RPMI8226 (cell line): Measurements from ENCODE around the gene STH.
"Not testable (repeated sequence)": the region's sequence is repeated elsewhere in the genome, so short reads cannot be mapped to it uniquely, and the experiment has no call there.

ENCODE experiments used
- DNase-seq: peaks from one replicate; pipeline ENCODE4 v3.0.0-alpha.2; 2015

STH gene

DNA sequence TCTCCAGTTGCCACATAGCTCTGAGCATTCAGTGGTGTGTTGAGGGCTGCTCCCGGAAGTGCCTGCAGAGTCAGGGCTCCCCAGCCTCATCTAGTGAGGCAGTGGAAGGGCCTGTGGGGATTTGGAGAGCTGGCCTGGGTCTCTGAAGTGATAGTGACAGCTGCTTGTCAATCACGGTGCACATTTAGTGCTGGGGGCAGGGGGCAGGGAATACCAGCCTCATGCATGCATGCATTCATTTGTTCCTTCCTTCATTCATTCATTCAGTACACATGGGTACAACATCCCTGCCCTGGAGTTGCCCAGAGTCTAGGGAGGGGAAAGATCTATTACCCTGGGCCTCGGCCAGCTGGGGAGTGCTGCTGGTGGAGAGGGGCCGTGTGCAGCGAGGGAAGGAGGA lies 11.3 kb upstream of the STH start:
- DNase-seq, result no peak

DNA sequence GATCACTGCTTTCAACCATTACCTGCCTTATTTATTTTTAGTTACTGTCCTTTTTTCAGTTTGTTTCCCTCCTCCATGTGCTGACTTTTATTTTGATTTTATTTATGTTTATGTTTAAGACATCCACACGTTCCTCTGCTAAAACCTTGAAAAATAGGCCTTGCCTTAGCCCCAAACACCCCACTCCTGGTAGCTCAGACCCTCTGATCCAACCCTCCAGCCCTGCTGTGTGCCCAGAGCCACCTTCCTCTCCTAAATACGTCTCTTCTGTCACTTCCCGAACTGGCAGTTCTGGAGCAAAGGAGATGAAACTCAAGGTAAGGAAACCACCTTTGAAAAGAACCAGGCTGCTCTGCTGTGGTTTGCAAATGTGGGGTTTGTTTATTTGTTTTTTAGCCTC lies 9.3 kb upstream of the STH start:
- no peak for DNase-seq

DNA sequence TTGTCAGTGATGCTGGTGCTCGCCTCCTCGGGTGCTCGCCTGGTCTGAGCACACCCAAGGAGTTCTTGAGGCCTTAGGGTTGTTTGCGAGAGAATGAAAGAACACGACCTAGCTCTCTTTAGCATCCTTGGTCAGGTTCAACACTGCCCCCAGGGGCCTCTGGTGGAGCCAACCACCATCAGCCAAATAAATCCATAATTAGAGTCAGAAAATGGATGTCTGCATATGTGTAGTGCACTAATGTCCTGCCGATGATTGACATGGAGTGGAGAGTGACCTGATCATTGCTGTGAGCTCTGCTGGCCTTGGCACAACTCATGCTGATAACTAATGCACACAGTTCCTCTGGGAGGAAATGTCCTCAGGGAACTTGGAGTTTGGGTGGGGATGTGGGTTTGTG lies 8.2 kb upstream of the STH start:
- DNase-seq, result no peak

DNA sequence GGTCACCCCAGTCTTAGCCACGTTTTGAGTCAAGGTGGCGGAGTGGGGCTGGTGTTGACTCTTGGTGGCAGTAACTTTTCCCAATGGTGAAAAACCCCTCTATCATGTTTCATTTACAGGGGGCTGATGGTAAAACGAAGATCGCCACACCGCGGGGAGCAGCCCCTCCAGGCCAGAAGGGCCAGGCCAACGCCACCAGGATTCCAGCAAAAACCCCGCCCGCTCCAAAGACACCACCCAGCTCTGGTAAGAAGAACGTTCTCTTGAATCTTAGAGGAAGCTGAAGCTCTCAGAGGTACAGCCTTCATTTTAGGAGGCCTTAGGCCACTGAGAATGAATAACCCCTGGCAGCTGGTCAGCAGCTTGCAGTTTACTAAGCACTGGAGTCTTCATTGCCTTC lies 7.7 kb upstream of the STH start:
- DNase-seq, result no peak

DNA sequence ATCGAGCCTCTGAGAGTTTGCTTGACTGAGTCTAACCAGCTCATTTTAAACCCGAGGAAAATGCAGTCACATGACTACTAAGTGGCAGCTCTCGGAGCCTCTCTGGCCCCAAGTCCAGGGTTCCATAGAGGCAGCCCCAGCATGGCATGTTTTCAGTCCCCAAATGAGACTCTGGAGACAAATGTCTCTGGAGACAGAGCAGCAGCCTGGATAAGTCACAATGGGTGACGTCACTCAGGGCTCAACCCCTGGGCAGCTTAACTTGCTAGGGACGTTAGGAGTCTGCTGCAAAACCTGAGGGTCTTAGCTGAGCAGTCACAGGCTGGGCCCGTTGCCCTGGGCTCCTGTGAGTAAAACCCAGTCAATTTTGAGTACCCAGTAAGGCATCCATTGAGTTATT lies 6.9 kb upstream of the STH start:
- no peak for DNase-seq

DNA sequence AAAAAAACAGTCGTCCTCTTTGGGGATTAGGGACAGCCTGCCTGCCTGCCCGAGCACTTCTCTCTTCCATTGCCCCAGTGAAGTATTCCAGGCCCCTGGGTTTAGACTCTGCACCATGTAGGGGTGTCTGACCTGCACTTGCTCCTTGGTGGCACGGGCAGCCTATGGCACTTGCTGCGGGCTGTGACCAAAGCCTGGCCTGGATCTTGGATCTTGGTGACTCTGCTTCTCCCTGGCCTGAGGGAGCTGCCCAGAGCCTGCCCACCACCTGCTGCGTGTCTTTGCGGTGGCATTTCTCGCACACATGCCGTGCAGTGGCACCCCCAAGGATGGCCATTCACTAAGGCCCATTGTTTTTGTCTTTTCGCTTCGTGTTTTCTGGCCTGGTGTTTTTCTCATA lies 6.1 kb upstream of the STH start:
- no peak for DNase-seq

DNA sequence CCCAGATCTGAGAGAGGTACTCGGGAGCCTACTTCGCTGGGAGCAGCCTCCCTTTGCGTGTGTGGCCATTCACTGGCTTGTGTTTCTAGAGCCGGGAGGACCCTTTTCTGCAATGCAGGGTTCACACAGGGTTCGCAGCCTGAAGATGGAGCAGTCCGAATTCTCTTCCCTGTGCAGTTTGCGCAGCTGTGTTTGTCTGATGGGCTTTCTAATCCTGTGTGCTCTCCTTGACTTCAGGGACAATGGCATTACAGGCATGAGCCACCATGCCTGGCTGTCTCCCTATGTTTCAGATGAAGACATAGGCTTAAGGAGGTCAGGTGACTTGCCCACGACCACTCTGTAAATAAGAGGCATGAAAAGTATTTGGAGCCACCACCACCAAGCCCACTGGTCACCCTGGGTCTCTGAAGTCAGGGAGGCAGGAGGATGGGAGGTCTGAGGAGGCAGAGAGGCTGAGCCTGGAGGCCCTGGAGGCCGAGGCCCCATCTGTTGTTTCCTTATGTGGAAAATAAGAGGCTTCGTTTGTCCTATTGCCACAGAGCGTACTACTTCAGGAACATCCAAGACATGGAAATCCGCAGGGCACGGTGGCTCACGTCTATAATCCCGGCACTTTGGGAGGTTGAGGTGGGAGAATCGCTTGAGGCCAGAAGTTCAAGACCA lies 5.0 kb upstream of the STH start:
- DNase-seq, result no peak

DNA sequence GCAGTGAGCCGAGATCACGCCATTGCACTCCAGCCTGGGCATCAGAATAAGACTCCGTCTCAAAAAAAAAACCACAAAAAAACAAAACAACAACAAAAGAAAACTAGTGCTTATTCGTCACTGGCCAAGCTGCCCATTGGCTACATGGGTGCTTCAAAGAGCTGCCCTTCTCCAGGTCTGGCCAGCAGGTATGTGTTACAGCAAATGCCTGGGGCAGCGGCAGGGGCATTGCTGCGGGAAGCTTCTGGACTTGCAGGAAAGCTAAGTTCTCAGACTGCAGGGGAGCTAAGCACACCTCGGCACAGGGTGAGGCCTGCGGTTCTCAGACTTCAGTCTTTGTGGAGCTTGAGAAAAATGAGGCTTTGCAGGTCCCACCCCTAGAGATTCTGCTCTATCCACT lies 4.1 kb upstream of the STH start:
- no peak for DNase-seq

DNA sequence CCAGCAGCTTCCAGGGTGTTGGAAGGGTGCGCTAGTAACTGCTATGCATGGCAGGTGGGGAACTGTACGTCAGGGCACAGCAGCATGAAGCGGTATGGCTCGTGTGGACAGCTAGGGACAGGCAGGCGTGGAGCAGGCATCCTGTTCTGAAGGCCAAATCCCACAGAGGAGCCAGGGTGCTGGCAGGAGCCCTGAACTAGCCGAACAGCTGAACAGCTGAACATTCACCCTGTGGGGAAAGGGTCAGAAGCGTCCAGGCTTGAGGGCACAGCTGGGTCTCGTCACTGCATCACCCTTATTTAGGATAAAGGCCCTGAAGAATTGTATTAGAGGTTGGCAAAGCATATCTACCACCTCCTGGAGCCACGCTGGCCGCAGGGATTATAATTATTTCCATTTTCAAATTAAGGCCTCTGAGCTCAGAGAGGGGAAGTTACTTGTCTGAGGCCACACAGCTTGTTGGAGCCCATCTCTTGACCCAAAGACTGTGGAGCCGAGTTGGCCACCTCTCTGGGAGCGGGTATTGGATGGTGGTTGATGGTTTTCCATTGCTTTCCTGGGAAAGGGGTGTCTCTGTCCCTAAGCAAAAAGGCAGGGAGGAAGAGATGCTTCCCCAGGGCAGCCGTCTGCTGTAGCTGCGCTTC lies 3.3 kb upstream of the STH start:
- no peak for DNase-seq

DNA sequence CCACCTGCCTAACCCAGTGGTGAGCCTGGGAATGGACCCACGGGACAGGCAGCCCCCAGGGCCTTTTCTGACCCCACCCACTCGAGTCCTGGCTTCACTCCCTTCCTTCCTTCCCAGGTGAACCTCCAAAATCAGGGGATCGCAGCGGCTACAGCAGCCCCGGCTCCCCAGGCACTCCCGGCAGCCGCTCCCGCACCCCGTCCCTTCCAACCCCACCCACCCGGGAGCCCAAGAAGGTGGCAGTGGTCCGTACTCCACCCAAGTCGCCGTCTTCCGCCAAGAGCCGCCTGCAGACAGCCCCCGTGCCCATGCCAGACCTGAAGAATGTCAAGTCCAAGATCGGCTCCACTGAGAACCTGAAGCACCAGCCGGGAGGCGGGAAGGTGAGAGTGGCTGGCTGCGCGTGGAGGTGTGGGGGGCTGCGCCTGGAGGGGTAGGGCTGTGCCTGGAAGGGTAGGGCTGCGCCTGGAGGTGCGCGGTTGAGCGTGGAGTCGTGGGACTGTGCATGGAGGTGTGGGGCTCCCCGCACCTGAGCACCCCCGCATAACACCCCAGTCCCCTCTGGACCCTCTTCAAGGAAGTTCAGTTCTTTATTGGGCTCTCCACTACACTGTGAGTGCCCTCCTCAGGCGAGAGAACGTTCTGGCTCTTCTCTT lies 2.6 kb upstream of the STH start:
- no peak for DNase-seq

DNA sequence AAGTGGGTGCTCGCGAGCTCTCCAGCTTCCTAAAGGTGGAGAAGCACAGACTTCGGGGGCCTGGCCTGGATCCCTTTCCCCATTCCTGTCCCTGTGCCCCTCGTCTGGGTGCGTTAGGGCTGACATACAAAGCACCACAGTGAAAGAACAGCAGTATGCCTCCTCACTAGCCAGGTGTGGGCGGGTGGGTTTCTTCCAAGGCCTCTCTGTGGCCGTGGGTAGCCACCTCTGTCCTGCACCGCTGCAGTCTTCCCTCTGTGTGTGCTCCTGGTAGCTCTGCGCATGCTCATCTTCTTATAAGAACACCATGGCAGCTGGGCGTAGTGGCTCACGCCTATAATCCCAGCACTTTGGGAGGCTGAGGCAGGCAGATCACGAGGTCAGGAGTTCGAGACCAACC lies 1.9 kb upstream of the STH start:
- DNase-seq, result no peak

DNA sequence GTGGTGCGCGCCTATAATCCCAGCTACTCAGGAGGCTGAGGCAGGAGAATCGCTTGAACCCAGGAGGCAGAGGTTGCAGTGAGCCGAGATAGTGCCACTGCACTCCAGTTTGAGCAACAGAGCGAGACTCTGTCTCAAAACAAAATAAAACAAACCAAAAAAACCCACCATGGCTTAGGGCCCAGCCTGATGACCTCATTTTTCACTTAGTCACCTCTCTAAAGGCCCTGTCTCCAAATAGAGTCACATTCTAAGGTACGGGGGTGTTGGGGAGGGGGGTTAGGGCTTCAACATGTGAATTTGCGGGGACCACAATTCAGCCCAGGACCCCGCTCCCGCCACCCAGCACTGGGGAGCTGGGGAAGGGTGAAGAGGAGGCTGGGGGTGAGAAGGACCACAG lies 1.4 kb upstream of the STH start:
- no peak for DNase-seq

DNA sequence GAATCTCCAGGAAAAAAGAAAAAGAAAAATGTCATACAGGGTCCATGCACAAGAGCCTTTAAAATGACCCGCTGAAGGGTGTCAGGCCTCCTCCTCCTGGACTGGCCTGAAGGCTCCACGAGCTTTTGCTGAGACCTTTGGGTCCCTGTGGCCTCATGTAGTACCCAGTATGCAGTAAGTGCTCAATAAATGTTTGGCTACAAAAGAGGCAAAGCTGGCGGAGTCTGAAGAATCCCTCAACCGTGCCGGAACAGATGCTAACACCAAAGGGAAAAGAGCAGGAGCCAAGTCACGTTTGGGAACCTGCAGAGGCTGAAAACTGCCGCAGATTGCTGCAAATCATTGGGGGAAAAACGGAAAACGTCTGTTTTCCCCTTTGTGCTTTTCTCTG lies 845 bp downstream of the STH start:
- no peak for DNase-seq

DNA sequence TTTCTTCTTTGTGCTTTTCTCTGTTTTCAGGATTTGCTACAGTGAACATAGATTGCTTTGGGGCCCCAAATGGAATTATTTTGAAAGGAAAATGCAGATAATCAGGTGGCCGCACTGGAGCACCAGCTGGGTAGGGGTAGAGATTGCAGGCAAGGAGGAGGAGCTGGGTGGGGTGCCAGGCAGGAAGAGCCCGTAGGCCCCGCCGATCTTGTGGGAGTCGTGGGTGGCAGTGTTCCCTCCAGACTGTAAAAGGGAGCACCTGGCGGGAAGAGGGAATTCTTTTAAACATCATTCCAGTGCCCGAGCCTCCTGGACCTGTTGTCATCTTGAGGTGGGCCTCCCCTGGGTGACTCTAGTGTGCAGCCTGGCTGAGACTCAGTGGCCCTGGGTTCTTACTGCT lies 1.2 kb downstream of the STH start:
- DNase-seq, result no peak

DNA sequence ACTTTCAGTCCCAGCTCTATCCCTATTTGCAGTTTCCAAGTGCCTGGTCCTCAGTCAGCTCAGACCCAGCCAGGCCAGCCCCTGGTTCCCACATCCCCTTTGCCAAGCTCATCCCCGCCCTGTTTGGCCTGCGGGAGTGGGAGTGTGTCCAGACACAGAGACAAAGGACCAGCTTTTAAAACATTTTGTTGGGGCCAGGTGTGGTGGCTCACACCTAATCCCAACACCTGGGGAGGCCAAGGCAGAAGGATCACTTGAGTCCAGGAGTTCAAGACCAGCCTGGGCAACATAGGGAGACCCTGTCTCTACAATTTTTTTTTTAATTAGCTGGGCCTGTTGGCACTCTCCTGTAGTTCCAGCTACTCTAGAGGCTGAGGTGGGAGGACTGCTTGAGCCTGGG lies 1.7 kb downstream of the STH start:
- no peak for DNase-seq

DNA sequence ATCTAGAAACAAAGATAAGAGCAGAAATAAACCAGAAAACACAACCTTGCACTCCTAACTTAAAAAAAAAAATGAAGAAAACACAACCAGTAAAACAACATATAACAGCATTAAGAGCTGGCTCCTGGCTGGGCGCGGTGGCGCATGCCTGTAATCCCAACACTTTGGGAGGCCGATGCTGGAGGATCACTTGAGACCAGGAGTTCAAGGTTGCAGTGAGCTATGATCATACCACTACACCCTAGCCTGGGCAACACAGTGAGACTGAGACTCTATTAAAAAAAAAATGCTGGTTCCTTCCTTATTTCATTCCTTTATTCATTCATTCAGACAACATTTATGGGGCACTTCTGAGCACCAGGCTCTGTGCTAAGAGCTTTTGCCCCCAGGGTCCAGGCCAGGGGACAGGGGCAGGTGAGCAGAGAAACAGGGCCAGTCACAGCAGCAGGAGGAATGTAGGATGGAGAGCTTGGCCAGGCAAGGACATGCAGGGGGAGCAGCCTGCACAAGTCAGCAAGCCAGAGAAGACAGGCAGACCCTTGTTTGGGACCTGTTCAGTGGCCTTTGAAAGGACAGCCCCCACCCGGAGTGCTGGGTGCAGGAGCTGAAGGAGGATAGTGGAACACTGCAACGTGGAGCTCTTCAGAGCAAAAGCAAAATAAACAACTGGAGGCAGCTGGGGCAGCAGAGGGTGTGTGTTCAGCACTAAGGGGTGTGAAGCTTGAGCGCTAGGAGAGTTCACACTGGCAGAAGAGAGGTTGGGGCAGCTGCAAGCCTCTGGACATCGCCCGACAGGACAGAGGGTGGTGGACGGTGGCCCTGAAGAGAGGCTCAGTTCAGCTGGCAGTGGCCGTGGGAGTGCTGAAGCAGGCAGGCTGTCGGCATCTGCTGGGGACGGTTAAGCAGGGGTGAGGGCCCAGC lies 2.6 kb downstream of the STH start:
- DNase-seq, result no peak

DNA sequence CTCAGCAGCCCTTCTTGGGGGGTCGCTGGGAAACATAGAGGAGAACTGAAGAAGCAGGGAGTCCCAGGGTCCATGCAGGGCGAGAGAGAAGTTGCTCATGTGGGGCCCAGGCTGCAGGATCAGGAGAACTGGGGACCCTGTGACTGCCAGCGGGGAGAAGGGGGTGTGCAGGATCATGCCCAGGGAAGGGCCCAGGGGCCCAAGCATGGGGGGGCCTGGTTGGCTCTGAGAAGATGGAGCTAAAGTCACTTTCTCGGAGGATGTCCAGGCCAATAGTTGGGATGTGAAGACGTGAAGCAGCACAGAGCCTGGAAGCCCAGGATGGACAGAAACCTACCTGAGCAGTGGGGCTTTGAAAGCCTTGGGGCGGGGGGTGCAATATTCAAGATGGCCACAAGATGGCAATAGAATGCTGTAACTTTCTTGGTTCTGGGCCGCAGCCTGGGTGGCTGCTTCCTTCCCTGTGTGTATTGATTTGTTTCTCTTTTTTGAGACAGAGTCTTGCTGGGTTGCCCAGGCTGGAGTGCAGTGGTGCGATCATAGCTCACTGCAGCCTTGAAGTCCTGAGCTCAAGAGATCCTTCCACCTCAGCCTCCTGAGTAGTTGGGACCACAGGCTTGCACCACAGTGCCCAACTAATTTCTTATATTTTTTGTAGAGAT lies 3.4 kb downstream of the STH start:
- peak; percentile 75 for DNase-seq

DNA sequence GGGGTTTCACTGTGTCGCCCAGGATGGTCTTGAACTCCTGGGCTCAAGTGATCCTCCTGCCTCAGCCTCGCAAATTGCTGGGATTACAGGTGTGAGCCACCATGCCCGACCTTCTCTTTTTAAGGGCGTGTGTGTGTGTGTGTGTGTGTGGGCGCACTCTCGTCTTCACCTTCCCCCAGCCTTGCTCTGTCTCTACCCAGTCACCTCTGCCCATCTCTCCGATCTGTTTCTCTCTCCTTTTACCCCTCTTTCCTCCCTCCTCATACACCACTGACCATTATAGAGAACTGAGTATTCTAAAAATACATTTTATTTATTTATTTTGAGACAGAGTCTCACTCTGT lies 3.9 kb downstream of the STH start:
- DNase-seq, result no peak

DNA sequence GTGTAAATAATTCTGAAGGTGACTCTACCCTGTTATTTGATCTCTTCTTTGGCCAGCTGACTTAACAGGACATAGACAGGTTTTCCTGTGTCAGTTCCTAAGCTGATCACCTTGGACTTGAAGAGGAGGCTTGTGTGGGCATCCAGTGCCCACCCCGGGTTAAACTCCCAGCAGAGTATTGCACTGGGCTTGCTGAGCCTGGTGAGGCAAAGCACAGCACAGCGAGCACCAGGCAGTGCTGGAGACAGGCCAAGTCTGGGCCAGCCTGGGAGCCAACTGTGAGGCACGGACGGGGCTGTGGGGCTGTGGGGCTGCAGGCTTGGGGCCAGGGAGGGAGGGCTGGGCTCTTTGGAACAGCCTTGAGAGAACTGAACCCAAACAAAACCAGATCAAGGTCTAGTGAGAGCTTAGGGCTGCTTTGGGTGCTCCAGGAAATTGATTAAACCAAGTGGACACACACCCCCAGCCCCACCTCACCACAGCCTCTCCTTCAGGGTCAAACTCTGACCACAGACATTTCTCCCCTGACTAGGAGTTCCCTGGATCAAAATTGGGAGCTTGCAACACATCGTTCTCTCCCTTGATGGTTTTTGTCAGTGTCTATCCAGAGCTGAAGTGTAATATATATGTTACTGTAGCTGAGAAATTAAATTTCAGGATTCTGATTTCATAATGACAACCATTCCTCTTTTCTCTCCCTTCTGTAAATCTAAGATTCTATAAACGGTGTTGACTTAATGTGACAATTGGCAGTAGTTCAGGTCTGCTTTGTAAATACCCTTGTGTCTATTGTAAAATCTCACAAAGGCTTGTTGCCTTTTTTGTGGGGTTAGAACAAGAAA lies 5.1 kb downstream of the STH start:
- DNase-seq, result peak; percentile 34

DNA sequence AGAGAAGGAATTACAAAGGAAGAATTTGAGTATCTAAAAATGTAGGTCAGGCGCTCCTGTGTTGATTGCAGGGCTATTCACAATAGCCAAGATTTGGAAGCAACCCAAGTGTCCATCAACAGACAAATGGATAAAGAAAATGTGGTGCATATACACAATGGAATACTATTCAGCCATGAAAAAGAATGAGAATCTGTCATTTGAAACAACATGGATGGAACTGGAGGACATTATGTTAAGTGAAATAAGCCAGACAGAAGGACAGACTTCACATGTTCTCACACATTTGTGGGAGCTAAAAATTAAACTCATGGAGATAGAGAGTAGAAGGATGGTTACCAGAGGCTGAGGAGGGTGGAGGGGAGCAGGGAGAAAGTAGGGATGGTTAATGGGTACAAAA lies 7.0 kb downstream of the STH start:
- DNase-seq, result not testable (repeated sequence)

DNA sequence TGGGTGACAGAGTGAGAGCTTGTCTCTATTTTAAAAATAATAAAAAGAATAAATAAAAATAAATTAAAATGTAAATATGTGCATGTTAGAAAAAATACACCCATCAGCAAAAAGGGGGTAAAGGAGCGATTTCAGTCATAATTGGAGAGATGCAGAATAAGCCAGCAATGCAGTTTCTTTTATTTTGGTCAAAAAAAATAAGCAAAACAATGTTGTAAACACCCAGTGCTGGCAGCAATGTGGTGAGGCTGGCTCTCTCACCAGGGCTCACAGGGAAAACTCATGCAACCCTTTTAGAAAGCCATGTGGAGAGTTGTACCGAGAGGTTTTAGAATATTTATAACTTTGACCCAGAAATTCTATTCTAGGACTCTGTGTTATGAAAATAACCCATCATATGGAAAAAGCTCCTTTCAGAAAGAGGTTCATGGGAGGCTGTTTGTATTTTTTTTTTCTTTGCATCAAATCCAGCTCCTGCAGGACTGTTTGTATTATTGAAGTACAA lies 8.5 kb downstream of the STH start:
- no peak for DNase-seq

DNA sequence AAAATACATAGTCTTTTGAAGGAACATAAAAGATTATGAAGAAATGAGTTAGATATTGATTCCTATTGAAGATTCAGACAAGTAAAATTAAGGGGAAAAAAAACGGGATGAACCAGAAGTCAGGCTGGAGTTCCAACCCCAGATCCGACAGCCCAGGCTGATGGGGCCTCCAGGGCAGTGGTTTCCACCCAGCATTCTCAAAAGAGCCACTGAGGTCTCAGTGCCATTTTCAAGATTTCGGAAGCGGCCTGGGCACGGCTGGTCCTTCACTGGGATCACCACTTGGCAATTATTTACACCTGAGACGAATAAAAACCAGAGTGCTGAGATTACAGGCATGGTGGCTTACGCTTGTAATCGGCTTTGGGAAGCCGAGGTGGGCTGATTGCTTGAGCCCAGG lies 9.5 kb downstream of the STH start:
- DNase-seq, result no peak
